ENCODE measurements around the gene EMD. TPM values are rescaled to one million over a fixed set of nuclear protein-coding genes. Genes with fewer than 3 reads are reported as not detected.
A peak's percentile ranks its signal among the peaks of the same experiment; 100 is the strongest.

The EMD gene
- total and polyA plus RNA-seq, 7 experiments from 2014 or later, result 31.5 to 141 (median 81.7) TPM

DNA sequence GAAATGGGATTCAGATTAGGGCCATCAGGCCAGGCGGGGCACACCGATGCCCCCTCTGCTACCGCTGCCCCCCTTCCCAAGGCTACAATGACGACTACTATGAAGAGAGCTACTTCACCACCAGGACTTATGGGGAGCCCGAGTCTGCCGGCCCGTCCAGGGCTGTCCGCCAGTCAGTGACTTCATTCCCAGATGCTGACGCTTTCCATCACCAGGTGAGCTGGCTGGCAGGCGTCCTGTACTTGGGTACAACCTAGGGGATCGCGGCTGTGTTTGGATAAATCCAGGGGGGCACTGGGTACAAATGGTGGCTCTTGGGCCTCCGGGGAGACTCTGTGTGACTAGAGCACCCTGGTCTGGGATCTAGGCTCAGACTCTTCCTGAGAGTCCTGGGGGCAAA, 1.1 kb downstream of the EMD start:
- peak overlapping the region; percentile 72 to 94 (median 92) for H3K27ac Mint-ChIP-seq
- no peak for ATAC-seq
- H3K27me3 ChIP-seq (ENCODE audit: control insufficient read depth in 2 of 2, insufficient read depth in 2 of 2, low read length in 2 of 2), result no peaks in the 10 kb centered on the region
- intact Hi-C loops (cut with micrococcal nuclease), result no loop called here
- H3K27me3 Mint-ChIP-seq, result no peaks in the 10 kb centered on the region
- H3K4me1 Mint-ChIP-seq, result peaks cover 4 to 20% (median 12%) of the 10 kb centered on the region in 7 donors
- H3K4me3 ChIP-seq (ENCODE audit: low read length), result peak overlapping the region; percentile 68
- peaks cover 0 to 3% (median 0%) of the 10 kb centered on the region in 5 donors for H3K36me3 Mint-ChIP-seq
- no peaks in the 10 kb centered on the region for H3K9me3 ChIP-seq (ENCODE audit: control insufficient read depth in 2 of 3, low read length in 3 of 3)
- H3K9me3 Mint-ChIP-seq, result peaks cover 0 to 2% (median 0%) of the 10 kb centered on the region in 11 donors
- ChIA-PET CTCF (no interaction called here), POLR2A (interaction anchor here (0.8 to 1.5 kb wide), 4 partner anchors 22 to 453 kb away, joined by 3 to 4 read pairs (median 3); no protein-coding TSS in a partner anchor)
- peak overlapping the region; percentile 73 to 88 (median 84) for H3K4me3 Mint-ChIP-seq
- H3K27ac ChIP-seq (ENCODE audit: low read depth, low read length), result peak overlapping the region; percentile 99
- H3K36me3 ChIP-seq (ENCODE audit: control insufficient read depth in 2 of 3, insufficient read depth in 3 of 3, low read length in 3 of 3), result peaks cover 0 to 13% (median 0%) of the 10 kb centered on the region in 3 experiments
- no peak for DNase-seq
- H3K4me1 ChIP-seq (ENCODE audit: control insufficient read depth in 2 of 2, insufficient read depth in 2 of 2, low read length in 2 of 2), result peaks cover 10 to 16% of the 10 kb centered on the region in 2 donors

DNA sequence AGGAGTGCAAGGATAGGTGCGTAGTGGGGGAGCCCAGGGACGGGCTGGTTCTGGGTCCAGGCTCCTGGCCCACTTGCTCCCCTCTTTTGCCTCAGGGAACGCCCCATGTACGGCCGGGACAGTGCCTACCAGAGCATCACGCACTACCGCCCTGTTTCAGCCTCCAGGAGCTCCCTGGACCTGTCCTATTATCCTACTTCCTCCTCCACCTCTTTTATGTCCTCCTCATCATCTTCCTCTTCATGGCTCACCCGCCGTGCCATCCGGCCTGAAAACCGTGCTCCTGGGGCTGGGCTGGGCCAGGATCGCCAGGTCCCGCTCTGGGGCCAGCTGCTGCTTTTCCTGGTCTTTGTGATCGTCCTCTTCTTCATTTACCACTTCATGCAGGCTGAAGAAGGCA, 1.7 kb downstream of the EMD start:
- Mint-ChIP-seq H3K36me3 (peaks cover 0 to 3% (median 0%) of the 10 kb centered on the region in 5 donors), H3K4me3 (peak overlapping the region; percentile 73 to 88 (median 84)), H3K9me3 (peaks cover 0 to 2% (median 0%) of the 10 kb centered on the region in 11 donors), H3K4me1 (peaks cover 4 to 18% (median 12%) of the 10 kb centered on the region in 7 donors), H3K27me3 (no peaks in the 10 kb centered on the region), H3K27ac (peak overlapping the region; percentile 56 to 94 (median 93))
- H3K27ac ChIP-seq (ENCODE audit: low read depth, low read length), result peak overlapping the region; percentile 99
- no peak for ATAC-seq
- no peak for DNase-seq
- H3K9me3 ChIP-seq (ENCODE audit: control insufficient read depth in 2 of 3, low read length in 3 of 3), result no peaks in the 10 kb centered on the region
- intact Hi-C loops (cut with micrococcal nuclease), result no loop called here
- CTCF ChIA-PET, result no interaction called here
- POLR2A ChIA-PET, result interaction anchor here (2.0 kb wide), 1 partner anchor 17 kb away, joined by 12 read pairs; the partner anchor contains the start of gene RPL10
- no peaks in the 10 kb centered on the region for H3K27me3 ChIP-seq (ENCODE audit: control insufficient read depth in 2 of 2, insufficient read depth in 2 of 2, low read length in 2 of 2)
- peaks cover 0 to 13% (median 0%) of the 10 kb centered on the region in 3 experiments for H3K36me3 ChIP-seq (ENCODE audit: control insufficient read depth in 2 of 3, insufficient read depth in 3 of 3, low read length in 3 of 3)
- H3K4me3 ChIP-seq (ENCODE audit: low read length), result no peak overlapping the region
- peaks cover 10 to 16% of the 10 kb centered on the region in 2 donors for H3K4me1 ChIP-seq (ENCODE audit: control insufficient read depth in 2 of 2, insufficient read depth in 2 of 2, low read length in 2 of 2)

GRCh38 chrX:154381271-154381670, 2.2 kb downstream of the EMD start:
- CTCF ChIA-PET, result interaction anchor here (1.0 kb wide), 1 partner anchor 8 kb away, joined by 4 read pairs; no protein-coding TSS in a partner anchor
- intact Hi-C loops (cut with micrococcal nuclease), result no loop called here
- POLR2A ChIA-PET, result interaction anchor here (2.0 kb wide), 1 partner anchor 17 kb away, joined by 12 read pairs; the partner anchor contains the start of gene RPL10
- peak overlapping the region in 4 of 9 donors; percentile 56 to 93 (median 86) for H3K27ac Mint-ChIP-seq
- H3K4me3 Mint-ChIP-seq, result peak overlapping the region in 4 of 10 donors; percentile 29 to 86 (median 77)
- H3K4me1 Mint-ChIP-seq, result peaks cover 4 to 18% (median 12%) of the 10 kb centered on the region in 7 donors
- DNase-seq (no peak), ATAC-seq (no peak)
- no peaks in the 10 kb centered on the region for H3K9me3 ChIP-seq (ENCODE audit: control insufficient read depth in 2 of 3, low read length in 3 of 3)
- peaks cover 0 to 13% (median 0%) of the 10 kb centered on the region in 3 experiments for H3K36me3 ChIP-seq (ENCODE audit: control insufficient read depth in 2 of 3, insufficient read depth in 3 of 3, low read length in 3 of 3)
- no peaks in the 10 kb centered on the region for H3K27me3 ChIP-seq (ENCODE audit: control insufficient read depth in 2 of 2, insufficient read depth in 2 of 2, low read length in 2 of 2)
- peaks cover 0 to 3% (median 0%) of the 10 kb centered on the region in 5 donors for H3K36me3 Mint-ChIP-seq
- no peak overlapping the region for H3K27ac ChIP-seq (ENCODE audit: low read depth, low read length)
- no peak overlapping the region for H3K4me3 ChIP-seq (ENCODE audit: low read length)
- no peaks in the 10 kb centered on the region for H3K27me3 Mint-ChIP-seq
- peaks cover 10 to 16% of the 10 kb centered on the region in 2 donors for H3K4me1 ChIP-seq (ENCODE audit: control insufficient read depth in 2 of 2, insufficient read depth in 2 of 2, low read length in 2 of 2)
- peaks cover 0 to 2% (median 0%) of the 10 kb centered on the region in 11 donors for H3K9me3 Mint-ChIP-seq

DNA sequence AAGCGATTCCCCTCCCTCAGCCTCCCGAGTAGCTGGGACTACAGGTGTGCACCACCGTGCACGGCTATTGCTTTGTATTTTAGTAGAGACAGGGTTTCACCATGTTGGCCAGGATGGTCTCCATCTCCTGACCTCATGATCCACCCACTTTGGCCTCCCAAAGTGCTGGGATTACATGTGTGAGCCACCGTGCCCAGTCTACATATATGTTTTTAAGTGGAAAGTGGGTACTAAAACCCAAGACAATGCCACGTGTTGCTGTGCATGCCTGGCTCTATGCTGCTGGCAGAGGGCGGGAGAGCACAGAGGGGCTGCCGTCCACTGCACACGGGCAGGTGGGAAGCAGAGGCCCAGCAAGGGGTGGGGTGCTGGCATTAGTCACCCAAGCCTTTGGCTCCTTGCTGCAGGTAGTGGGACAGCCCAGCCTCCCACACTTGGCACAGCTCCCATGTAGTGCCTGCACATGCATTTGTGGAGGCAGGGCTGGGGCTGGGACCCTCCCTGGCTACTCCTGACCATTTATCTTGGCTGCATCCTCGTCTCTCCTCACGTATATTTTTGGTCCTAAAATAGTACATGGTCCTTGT, 3.5 kb downstream of the EMD start:
- intact Hi-C loops (cut with micrococcal nuclease), result no loop called here
- ChIA-PET CTCF (interaction anchor here (2.1 kb wide), 1 partner anchor 9 kb away, joined by 5 read pairs; no protein-coding TSS in a partner anchor), POLR2A (interaction anchor here (0.8 to 2.1 kb wide), 4 partner anchors 9 to 35 kb away, joined by 3 to 12 read pairs (median 8); partner anchors contain the start of genes FLNA and RPL10)
- Mint-ChIP-seq H3K9me3 (peaks cover 0 to 2% (median 0%) of the 10 kb centered on the region in 11 donors), H3K36me3 (peaks cover 0 to 3% (median 0%) of the 10 kb centered on the region in 5 donors), H3K27ac (peak overlapping the region in 2 of 9 donors; percentile 63 to 73), H3K4me3 (peak overlapping the region in 2 of 10 donors; percentile 1 to 38), H3K27me3 (no peaks in the 10 kb centered on the region), H3K4me1 (peaks cover 3 to 14% (median 12%) of the 10 kb centered on the region in 7 donors)
- Histone ChIP-seq H3K27ac (ENCODE audit: low read depth, low read length) (no peak overlapping the region), H3K27me3 (ENCODE audit: control insufficient read depth in 2 of 2, insufficient read depth in 2 of 2, low read length in 2 of 2) (no peaks in the 10 kb centered on the region), H3K9me3 (ENCODE audit: control insufficient read depth in 2 of 3, low read length in 3 of 3) (no peaks in the 10 kb centered on the region), H3K36me3 (ENCODE audit: control insufficient read depth in 2 of 3, insufficient read depth in 3 of 3, low read length in 3 of 3) (peaks cover 0 to 13% (median 0%) of the 10 kb centered on the region in 3 experiments), H3K4me3 (ENCODE audit: low read length) (no peak overlapping the region), H3K4me1 (ENCODE audit: control insufficient read depth in 2 of 2, insufficient read depth in 2 of 2, low read length in 2 of 2) (peaks cover 10% of the 10 kb centered on the region in 2 donors)
- DNase-seq, result no peak
- no peak for ATAC-seq

DNA sequence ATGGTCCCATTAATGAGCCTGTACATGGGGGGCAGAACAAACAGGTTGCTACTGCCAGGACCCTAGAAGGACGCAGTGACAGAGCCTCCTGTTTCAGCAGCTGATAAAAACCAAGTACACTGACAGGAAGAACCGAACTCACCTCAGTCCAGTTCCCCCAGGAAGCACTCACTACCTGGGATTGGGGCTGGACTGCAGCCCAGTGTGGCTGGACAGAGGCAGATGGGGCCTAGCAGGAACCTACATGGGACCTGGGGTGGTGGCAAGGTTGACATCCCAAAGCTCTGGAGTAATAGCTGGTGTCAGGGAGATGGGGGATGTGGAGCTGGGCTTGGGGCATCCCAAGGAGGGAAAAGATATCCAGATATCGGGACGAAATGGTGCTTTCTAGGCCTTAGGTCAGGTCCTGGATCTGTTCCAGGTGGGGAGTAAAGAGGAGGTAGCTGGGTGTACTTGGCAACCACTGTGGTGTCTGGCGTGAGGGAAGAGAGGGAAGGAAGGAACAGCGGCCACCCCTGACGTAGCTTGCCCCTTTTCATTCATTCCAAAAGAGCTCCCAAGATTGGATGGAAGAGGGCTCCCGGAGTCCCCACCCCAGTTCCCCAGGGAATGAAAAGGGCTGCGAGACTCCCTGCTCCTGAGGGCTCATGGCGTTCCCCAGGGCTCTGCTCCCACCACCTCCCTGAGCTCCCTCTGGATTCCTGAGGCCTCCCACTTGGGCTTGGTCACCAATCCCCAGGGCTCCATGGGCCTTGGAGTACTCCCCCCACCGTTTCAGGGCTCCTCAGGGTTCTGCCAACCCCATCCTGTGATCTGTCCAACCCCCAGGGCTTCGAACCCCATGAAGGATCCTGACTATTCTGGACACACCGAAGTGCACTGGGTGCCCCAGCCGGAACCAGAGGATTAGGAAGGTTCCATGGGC, 4.5 kb downstream of the EMD start:
- Histone ChIP-seq H3K36me3 (ENCODE audit: control insufficient read depth in 2 of 3, insufficient read depth in 3 of 3, low read length in 3 of 3) (peaks cover 0 to 13% (median 0%) of the 10 kb centered on the region in 3 experiments), H3K27ac (ENCODE audit: low read depth, low read length) (no peak overlapping the region), H3K9me3 (ENCODE audit: control insufficient read depth in 2 of 3, low read length in 3 of 3) (no peaks in the 10 kb centered on the region), H3K4me3 (ENCODE audit: low read length) (no peak overlapping the region), H3K4me1 (ENCODE audit: control insufficient read depth in 2 of 2, insufficient read depth in 2 of 2, low read length in 2 of 2) (peaks cover 10% of the 10 kb centered on the region in 2 donors), H3K27me3 (ENCODE audit: control insufficient read depth in 2 of 2, insufficient read depth in 2 of 2, low read length in 2 of 2) (no peaks in the 10 kb centered on the region)
- POLR2A ChIA-PET, result interaction anchor here (1.4 to 2.1 kb wide), 3 partner anchors 10 to 36 kb away, joined by 4 to 10 read pairs (median 5); partner anchors contain the start of gene FLNA
- Mint-ChIP-seq H3K27me3 (no peaks in the 10 kb centered on the region), H3K36me3 (peaks cover 0 to 3% (median 0%) of the 10 kb centered on the region in 5 donors), H3K4me3 (no peak overlapping the region), H3K27ac (peak overlapping the region in 4 of 9 donors; percentile 41 to 73 (median 68)), H3K4me1 (peaks cover 3 to 14% (median 12%) of the 10 kb centered on the region in 7 donors), H3K9me3 (peaks cover 0 to 2% (median 0%) of the 10 kb centered on the region in 11 donors)
- intact Hi-C loops (cut with micrococcal nuclease), result no loop called here
- DNase-seq (no peak), ATAC-seq (no peak)
- CTCF ChIA-PET, result interaction anchor here (0.9 to 2.1 kb wide), 2 partner anchors 10 to 159 kb away, joined by 3 to 5 read pairs; no protein-coding TSS in a partner anchor
